GM06990 (cell line): Measurements from ENCODE around the gene NLK.

Experiments
- DNase-seq: peaks from one replicate; pipeline ENCODE4 v3.0.0-alpha.2; 2011; ENCODE audit not compliant: insufficient read length; ENCODE audit errors: extremely low read depth
- H3K27me3 ChIP-seq: replicated peaks from 2 replicates; pipeline ENCODE4 v1.6.0; 2011; ENCODE audit warnings: low read length; ENCODE audit not compliant: control insufficient read depth, insufficient read depth
- H3K36me3 ChIP-seq: 2 replicates; pipeline ENCODE4 v1.5.1; 2011; ENCODE audit warnings: low read length; ENCODE audit not compliant: control insufficient read depth, insufficient read depth
- H3K4me3 ChIP-seq: replicated peaks from 2 replicates; pipeline ENCODE4 v1.5.1; 2011; ENCODE audit warnings: low read depth, mild to moderate bottlenecking, control low read depth, low read length
- CTCF ChIP-seq: IDR thresholded peaks from 2 replicates; pipeline ENCODE4 v1.5.1; 2011; ENCODE audit warnings: low read length, control low read depth, mild to moderate bottlenecking, inconsistent platforms; ENCODE audit not compliant: insufficient read depth, poor library complexity, severe bottlenecking

The NLK gene

GRCh38 chr17:28087743-28088142, 45.3 kb downstream of the NLK start:
- no peak for DNase-seq
- no peak for TF ChIP-seq CTCF
- Histone ChIP-seq H3K4me3 (no peak overlapping the region), H3K27me3 (no peaks in the 10 kb centered on the region), H3K36me3 (no peaks in the 10 kb centered on the region)

- no peak for DNase-seq
- no peaks in the 10 kb centered on the region for H3K36me3 ChIP-seq
- no peak overlapping the region for H3K4me3 ChIP-seq
- no peaks in the 10 kb centered on the region for H3K27me3 ChIP-seq
- no peak for TF ChIP-seq CTCF
Measured at GRCh38 chr17:28090551-28090950, 48.1 kb downstream of the NLK start.

GRCh38 chr17:28092088-28092487, 49.6 kb downstream of the NLK start:
- Histone ChIP-seq H3K27me3 (no peaks in the 10 kb centered on the region), H3K36me3 (no peaks in the 10 kb centered on the region), H3K4me3 (no peak overlapping the region)
- TF ChIP-seq CTCF: no peak
- no peak for DNase-seq

- H3K4me3 ChIP-seq: no peak overlapping the region
- no peaks in the 10 kb centered on the region for H3K27me3 ChIP-seq
- no peaks in the 10 kb centered on the region for H3K36me3 ChIP-seq
- TF ChIP-seq CTCF: no peak
- DNase-seq: no peak
Measured at GRCh38 chr17:28093999-28094716, 51.7 kb downstream of the NLK start.

GRCh38 chr17:28096756-28097155, 54.3 kb downstream of the NLK start:
- H3K27me3 ChIP-seq: no peaks in the 10 kb centered on the region
- no peak overlapping the region for H3K4me3 ChIP-seq
- DNase-seq: no peak
- TF ChIP-seq CTCF: no peak
- H3K36me3 ChIP-seq: no peaks in the 10 kb centered on the region

- H3K27me3 ChIP-seq: no peaks in the 10 kb centered on the region
- TF ChIP-seq CTCF: no peak
- no peaks in the 10 kb centered on the region for H3K36me3 ChIP-seq
- no peak for DNase-seq
- no peak overlapping the region for H3K4me3 ChIP-seq
Measured at GRCh38 chr17:28097254-28097653, 54.8 kb downstream of the NLK start.
